ENCODE results near the gene ACE.

ACE gene

DNA sequence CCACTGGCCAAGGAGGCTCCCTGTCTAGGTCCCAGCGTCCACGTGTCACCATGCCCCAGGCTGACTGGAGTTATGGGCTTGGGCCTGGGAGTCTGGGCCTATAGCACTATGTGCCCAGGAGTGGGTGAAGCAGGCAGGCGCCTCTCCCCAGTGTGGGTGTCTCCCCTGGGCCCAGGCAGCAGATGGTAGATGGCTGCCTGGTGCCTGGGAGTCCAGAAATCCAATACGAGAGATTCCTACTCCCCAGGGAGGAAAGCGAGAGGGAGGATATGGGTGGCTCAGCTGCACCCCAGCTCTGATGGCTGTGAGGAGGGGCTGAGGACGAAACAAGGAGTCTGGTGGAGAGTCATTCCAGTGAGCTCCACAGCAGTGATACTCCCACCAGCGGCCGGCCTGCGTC is 51.3 kb downstream of the ACE start:
- no peak for DNase-seq (ENCODE audit: low read depth, low spot score)
- no peak overlapping the region for H3K4me3 ChIP-seq (ENCODE audit: low read length)

DNA sequence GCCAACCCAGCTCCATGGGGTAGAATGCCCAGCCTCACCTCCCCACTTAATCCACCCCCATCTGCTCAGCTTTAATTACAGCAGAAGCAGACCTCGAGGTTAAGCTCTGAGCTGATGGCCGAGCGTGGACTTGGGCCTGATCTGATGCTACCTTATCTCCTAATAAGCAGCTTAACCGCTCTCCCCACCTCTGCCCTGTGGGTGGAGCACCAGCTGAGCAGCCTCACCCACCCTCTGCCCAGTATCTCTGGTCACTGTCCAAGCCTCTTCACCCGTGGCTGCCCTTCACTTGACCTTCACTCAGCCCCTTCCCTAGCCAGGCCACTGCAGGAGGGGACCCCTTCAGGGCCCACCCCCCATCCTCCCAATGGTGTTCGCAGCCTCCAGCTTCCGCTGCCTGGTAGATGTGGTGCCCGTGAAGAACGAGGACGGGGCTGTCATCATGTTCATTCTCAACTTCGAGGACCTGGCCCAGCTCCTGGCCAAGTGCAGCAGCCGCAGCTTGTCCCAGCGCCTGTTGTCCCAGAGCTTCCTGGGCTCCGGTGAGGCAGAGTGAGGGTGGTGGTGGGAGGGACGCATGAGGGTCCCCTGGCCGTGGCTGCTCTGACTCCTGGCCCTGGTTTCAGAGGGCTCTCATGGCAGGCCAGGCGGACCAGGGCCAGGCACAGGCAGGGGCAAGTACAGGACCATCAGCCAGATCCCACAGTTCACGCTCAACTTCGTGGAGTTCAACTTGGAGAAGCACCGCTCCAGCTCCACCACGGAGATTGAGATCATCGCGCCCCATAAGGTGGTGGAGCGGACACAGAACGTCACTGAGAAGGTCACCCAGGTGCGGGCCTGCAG is 53.1 kb downstream of the ACE start:
- DNase-seq (ENCODE audit: low read depth, low spot score): no peak

DNA sequence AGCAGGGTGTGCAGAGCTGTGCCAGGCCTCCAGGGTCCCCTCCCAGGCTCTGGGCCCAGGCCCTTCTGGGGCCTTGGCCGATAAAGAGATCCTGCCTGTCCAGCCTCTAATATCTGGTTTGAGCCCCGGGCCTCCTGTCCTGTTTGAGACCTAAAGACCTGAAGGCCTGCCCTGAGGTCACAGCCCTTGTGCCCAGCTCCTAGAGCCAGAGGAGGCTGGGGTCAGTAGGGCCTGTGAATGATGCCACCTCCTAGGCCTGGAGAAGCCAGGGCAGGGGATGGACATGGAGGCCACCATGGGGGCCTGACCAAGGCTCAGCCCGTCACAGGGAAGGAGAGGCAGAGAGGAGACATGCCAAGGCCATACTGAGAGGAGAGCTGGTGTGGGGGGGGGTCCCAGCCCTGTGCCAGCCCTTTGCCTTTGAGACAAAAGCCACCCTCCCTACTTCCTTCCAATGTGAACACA is 53.7 kb downstream of the ACE start:
- DNase-seq (ENCODE audit: low read depth, low spot score): no peak
- no peak overlapping the region for H3K4me3 ChIP-seq (ENCODE audit: low read length)

More for the DNA sequence above, 53.1 kb downstream of the ACE start:
- no peak overlapping the region for H3K4me3 ChIP-seq (ENCODE audit: low read length)

DNA sequence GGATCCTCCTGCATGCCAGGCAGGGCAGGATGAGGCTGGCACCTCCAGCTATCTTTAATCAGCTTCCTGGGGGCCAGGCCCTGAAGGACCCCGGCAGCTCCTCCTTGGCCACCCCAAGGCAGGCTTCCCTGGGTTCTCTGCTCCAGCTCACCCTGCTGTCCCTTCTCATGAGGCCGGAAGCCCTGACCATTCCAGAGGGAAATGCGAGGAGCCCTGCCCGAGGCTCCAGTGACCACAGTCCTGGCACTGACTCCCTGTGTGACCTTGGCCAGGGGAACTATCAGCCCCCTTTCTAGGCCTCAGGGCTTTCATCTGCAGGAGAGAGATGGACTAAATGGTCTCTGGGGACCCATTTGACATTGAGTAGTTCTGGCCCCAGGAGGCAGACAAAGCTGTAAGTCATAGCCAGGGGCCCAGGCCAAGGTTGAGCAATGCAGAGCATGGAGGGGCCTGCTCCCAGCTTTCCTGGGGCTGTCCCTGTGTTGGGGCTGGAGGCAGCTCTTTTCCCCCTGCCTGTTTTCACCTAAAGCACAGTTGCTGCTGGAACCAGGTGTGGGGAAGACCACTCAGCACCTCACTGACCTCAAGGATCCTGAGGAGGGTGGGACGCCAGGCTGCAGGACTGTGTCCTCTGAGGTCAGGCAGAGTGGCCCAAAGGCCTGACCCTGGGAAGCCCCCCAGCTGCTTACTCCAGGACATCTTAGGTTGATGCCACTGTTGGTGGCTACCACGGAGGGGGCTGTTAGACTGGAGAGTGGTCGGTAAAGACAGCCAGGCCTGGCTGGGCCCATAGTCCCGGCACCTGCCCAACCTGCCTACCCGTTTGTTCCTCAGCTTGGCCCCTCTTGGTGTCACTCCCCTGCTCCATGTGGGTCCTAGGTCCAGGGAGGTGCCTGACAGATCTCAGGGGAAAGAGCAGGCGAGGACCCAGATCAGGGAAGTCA is 54.4 kb downstream of the ACE start:
- DNase-seq (ENCODE audit: low read depth, low spot score): no peak
- H3K4me3 ChIP-seq (ENCODE audit: low read length): no peak overlapping the region

DNA sequence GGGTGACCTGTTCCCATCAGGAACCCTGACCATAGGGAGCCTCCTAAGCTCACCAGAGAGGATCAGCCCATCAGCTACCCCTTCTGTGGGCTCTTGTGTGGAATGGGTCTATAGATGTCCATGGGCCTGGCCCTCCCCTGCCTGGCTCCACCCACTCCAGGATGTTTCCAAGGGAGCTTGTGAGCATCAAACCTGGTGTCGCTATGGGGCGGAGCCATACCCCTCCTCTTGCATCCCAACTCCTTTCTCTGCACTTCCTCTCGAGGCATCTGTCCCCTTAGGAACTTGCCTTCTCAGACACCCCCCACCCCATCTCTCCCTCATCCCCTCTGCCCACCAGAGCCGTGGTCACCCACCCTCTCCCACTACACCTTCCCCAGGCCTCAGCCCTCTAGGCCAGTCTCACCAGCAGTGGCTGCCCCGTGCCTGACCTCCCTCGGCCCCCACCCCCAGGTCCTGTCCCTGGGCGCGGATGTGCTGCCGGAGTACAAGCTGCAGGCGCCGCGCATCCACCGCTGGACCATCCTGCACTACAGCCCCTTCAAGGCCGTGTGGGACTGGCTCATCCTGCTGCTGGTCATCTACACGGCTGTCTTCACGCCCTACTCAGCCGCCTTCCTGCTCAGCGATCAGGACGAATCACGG is 56.7 kb downstream of the ACE start:
- no peak for DNase-seq (ENCODE audit: low read depth, low spot score)

DNA sequence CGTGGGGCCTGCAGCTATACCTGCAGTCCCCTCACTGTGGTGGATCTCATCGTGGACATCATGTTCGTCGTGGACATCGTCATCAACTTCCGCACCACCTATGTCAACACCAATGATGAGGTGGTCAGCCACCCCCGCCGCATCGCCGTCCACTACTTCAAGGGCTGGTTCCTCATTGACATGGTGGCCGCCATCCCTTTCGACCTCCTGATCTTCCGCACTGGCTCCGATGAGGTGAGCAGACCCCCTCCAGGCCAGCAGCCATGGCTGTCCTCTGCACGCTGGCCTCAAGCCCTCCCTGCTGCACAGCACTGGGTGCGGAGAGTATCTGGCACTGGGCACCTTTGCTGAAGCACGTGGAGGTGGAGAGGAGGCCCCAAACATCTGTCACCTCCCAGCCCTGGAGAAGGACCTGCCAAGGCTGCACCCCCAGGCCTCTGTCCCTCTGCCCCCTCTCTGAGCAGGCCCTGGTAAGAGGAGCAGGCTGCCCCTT is 57.3 kb downstream of the ACE start:
- H3K4me3 ChIP-seq (ENCODE audit: low read length): no peak overlapping the region
- no peak for DNase-seq (ENCODE audit: low read depth, low spot score)

More for the DNA sequence above, 56.7 kb downstream of the ACE start:
- H3K4me3 ChIP-seq (ENCODE audit: low read length): no peak overlapping the region

DNA sequence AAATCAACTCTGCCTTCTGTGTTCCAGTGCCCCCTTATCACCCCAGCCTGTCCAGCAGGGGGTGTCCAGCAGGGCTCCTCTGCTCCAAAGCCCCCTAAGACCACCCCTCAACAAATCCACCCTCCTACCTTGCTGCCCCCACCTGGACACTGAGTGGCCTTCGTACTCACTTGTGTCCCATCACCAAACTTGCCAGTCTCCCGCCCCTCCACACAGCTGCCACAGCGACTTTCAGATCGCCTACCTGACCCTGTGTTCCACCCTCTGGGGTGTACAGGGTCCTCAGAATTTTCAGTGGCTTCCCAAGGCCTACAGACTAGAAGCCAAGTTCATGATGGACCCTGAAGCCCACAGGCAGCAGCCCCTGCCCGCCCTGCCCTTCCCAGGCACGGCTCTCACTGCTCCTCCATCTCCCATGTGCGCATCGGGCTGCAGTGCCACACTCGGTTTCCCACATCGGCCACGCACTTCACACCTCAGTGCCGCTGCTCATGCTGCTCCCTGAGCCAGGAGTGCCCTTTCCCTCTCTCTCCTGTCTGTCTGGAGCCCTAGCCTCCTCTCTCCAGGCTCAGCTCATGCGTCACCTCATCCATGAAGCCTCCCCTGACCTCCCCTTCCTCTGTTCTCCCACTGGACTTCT is 58.1 kb downstream of the ACE start:
- DNase-seq (ENCODE audit: low read depth, low spot score): no peak
- H3K4me3 ChIP-seq (ENCODE audit: low read length): no peak overlapping the region

DNA sequence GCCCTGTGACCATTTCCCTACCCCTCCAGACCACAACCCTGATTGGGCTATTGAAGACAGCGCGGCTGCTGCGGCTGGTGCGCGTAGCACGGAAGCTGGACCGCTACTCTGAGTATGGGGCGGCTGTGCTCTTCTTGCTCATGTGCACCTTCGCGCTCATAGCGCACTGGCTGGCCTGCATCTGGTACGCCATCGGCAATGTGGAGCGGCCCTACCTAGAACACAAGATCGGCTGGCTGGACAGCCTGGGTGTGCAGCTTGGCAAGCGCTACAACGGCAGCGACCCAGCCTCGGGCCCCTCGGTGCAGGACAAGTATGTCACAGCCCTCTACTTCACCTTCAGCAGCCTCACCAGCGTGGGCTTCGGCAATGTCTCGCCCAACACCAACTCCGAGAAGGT is 58.8 kb downstream of the ACE start:
- no peak for DNase-seq (ENCODE audit: low read depth, low spot score)

DNA sequence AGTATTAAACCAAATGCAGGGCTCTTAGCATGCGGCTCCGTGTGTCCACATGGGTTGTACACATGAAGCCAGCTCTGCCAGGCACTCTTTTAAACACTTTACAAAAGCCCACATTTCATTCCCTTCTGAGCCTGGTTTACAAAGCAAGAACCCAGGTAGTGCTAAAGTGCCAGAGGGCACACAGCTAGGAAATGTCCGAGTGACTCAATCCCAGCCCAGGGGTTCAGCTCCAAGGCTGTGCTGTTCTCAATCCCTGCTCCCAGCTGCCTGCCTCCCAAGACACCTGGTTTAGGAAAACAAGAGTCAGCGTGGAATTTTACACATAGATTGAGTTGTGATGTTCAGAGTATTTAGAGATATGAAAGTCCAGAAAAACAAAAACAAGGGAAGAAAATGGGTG is 60.1 kb downstream of the ACE start:
- DNase-seq (ENCODE audit: low read depth, low spot score): no peak

More for the DNA sequence above, 58.8 kb downstream of the ACE start:
- H3K4me3 ChIP-seq (ENCODE audit: low read length): no peak overlapping the region

DNA sequence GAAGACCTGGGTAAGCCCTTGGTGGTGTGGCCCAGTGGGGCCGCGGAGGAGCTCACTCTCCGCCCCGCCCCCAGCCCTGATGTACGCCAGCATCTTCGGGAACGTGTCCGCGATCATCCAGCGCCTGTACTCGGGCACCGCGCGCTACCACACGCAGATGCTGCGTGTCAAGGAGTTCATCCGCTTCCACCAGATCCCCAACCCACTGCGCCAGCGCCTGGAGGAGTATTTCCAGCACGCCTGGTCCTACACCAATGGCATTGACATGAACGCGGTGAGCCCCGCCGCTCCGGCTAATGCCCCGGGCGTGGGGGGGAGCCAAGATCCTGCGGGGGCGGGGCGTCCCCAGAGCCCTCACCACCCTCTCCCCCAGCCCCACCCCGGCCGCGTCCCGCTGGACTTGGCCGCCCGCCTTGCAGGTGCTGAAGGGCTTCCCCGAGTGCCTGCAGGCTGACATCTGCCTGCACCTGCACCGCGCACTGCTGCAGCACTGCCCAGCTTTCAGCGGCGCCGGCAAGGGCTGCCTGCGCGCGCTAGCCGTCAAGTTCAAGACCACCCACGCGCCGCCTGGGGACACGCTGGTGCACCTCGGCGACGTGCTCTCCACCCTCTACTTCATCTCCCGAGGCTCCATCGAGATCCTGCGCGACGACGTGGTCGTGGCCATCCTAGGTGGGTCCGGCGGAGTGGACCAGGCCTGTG is 61.3 kb downstream of the ACE start:
- no peak for DNase-seq (ENCODE audit: low read depth, low spot score)

More for the DNA sequence above, 60.1 kb downstream of the ACE start:
- no peak overlapping the region for H3K4me3 ChIP-seq (ENCODE audit: low read length)

DNA sequence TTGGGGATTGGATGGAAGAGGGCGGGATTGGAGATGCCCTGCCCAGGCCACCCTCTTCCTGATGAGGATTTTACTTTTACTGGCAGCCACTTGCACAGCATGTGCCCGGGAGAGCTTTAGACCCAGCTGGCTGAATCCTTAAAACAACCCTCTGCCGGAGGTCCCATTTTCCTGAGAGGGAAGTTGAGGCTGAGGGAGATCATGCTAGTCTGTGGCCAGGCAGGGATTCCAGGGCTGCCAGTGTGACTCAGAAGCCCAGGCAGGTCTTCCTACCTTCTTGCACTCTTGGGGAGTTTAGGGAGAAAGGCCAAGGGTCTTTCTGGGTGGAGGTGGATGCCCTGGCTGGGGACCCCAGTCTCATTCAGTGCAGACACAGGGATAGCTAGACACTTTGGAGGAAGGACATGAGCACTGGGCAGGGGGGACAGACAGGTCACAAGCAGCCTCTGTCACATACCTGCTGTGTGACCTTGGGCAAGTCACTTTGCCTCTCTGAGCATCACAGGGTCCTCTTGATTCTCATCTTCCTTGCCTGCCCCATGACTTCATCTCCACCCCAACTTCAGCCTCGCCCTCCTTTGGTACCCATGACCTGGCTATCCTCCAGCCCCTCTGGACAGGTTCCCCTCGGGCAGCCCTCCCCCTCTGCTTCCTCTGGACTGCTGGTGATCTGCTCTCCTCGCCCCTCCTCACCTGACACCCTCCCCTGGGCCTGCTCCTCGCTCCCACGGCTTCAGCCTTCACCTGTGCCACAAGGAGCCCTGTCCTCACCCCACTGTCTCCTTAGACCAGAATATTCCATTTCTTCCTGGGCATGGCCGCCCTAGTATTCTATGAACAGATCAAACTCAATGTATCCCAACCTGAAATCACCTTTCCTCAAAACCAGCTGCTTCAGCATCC is 62.1 kb downstream of the ACE start:
- H3K4me3 ChIP-seq (ENCODE audit: low read length): no peak overlapping the region
- DNase-seq (ENCODE audit: low read depth, low spot score): no peak

More for the DNA sequence above, 61.3 kb downstream of the ACE start:
- H3K4me3 ChIP-seq (ENCODE audit: low read length): no peak overlapping the region

DNA sequence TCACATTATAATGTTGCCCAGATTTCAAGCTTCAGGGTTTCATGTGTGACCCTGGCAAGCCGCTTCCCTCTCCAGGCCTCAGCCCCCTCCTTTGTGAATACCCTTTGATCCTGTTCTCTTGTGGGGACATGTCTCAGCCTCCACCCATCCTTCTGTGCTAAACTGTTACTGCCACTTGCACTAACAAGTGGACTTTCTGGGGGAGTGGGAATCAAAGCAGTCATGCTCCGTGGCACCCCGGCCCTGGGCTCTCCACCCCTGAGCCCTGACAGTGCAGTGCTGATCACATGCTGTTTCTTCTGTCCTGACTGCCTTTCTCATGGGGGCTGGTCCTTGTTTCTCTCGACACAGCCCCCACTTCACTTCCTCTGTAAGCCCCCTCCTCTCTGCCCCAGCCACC is 63.7 kb downstream of the ACE start:
- DNase-seq (ENCODE audit: low read depth, low spot score): no peak
- H3K4me3 ChIP-seq (ENCODE audit: low read length): no peak overlapping the region

DNA sequence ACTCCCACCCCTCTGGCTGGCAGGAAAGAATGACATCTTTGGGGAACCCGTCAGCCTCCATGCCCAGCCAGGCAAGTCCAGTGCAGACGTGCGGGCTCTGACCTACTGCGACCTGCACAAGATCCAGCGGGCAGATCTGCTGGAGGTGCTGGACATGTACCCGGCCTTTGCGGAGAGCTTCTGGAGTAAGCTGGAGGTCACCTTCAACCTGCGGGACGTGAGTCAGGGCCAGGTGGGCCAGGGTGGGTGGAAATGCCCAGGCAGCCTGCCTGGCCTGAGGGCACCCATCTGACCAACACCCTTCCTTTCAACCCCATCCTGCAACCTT is 65.3 kb downstream of the ACE start:
- DNase-seq (ENCODE audit: low read depth, low spot score): no peak
- no peak overlapping the region for H3K4me3 ChIP-seq (ENCODE audit: low read length)

DNA sequence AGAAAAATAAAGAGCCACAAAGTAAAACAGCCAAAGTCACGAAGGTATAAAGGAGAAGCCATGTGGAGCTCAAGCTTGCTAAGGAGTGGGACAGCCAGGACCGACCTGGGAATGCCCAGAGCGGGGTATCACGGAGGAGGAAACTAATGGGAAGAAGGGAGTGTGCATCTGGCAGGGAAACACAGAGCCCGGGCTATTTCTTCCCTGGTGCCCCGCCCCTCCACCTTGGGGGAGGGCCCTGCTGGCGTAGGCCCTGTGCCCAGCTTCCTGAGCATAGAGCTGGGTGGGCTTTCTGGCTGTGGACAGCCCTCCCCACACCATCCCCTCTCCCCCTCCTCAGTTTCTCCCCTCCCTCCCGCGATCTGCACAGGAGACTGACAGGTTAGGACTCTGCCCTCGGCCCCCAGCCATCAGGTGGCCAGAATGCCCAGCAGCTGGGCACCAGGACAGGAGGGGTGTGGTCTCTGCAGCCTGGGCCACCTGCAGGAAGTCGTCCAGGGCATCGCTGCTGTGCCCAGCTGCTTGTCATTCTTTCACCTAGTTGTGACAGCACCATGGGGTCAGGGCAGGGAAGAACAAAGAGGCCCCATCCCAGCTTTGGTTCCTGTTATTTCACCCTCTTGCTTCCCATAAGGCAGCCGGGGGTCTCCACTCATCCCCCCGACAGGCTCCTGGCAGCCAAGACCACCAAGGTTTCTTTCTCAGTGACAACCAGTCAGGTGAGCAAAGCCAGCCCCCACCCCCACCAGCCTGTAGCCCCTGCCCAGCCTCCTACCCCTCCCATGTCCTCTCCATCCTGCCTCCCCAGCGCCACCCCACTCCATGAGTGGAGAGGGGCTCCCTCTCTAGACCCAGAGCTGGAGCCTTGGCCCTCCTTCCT is 66.3 kb downstream of the ACE start:
- no peak overlapping the region for H3K4me3 ChIP-seq (ENCODE audit: low read length)
- no peak for DNase-seq (ENCODE audit: low read depth, low spot score)

DNA sequence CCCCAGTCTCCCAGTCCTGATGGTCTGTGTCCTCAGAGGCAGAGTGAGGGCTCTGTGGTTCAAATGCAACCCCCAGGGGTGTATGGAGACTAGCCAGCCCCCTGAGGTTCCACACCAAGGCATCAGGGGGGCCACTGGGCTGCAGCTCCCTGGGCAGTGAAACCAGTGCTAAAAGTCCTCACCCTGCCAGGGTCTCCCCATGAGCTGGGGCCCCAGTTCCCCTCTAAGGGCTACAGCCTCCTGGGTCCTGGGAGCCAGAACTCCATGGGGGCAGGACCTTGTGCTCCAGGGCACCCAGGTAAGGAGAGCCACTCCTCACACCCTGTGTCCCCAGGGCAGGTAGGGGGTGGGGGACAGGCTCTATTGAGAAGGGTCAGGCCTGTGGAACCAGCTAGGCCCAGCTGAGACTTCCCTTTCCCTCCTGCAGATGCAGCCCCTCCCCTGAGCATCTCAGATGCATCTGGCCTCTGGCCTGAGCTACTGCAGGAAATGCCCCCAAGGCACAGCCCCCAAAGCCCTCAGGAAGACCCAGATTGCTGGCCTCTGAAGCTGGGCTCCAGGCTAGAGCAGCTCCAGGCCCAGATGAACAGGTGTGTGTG is 67.1 kb downstream of the ACE start:
- no peak for DNase-seq (ENCODE audit: low read depth, low spot score)
- H3K4me3 ChIP-seq (ENCODE audit: low read length): no peak overlapping the region

Measured in Jurkat, Clone E6-1 (cell line).